HG02623 (cell line): ENCODE data around the gene KIRREL3.
"Not testable (repeated sequence)": the region's sequence is repeated elsewhere in the genome, so short reads cannot be mapped to it uniquely, and the experiment has no call there.

Source experiments
- ATAC-seq: cut with Tn5 transposase; IDR thresholded peaks from one replicate; pipeline ENCODE4 v1.9.1; 2021; ENCODE audit warnings: moderate library complexity; ENCODE audit not compliant: unreplicated experiment

Gene KIRREL3

GRCh38 chr11:126959700-126960099, 40.9 kb downstream of the KIRREL3 start:
- ATAC-seq = no peak

- no peak for ATAC-seq
Observed at GRCh38 chr11:126956635-126957034, 43.9 kb downstream of the KIRREL3 start.

GRCh38 chr11:126952533-126952932, 48.0 kb downstream of the KIRREL3 start:
- not testable (repeated sequence) for ATAC-seq

GRCh38 chr11:126951465-126951864, 49.1 kb downstream of the KIRREL3 start:
- ATAC-seq = no peak

- no peak for ATAC-seq
Observed at GRCh38 chr11:126949066-126949891, 51.3 kb downstream of the KIRREL3 start.

- no peak for ATAC-seq
Observed at GRCh38 chr11:126948563-126948962, 52.0 kb downstream of the KIRREL3 start.

GRCh38 chr11:126945319-126945718, 55.3 kb downstream of the KIRREL3 start:
- ATAC-seq = no peak

- ATAC-seq = no peak
Observed at GRCh38 chr11:126943316-126943715, 57.3 kb downstream of the KIRREL3 start.

GRCh38 chr11:126942146-126942545, 58.4 kb downstream of the KIRREL3 start:
- no peak for ATAC-seq

- no peak for ATAC-seq
Observed at GRCh38 chr11:126939552-126939951, 61.0 kb downstream of the KIRREL3 start.

- ATAC-seq = no peak
Observed at GRCh38 chr11:126938718-126939117, 61.9 kb downstream of the KIRREL3 start.

GRCh38 chr11:126930091-126930841, 70.3 kb downstream of the KIRREL3 start:
- ATAC-seq = no peak

- no peak for ATAC-seq
Observed at GRCh38 chr11:126929179-126930061, 71.2 kb downstream of the KIRREL3 start.

- ATAC-seq = no peak
Observed at GRCh38 chr11:126927623-126928022, 72.9 kb downstream of the KIRREL3 start.

GRCh38 chr11:126926376-126926791, 74.2 kb downstream of the KIRREL3 start:
- no peak for ATAC-seq

- no peak for ATAC-seq
Observed at GRCh38 chr11:126925321-126926093, 75.1 kb downstream of the KIRREL3 start.

- no peak for ATAC-seq
Observed at GRCh38 chr11:126924376-126925040, 76.1 kb downstream of the KIRREL3 start.

- no peak for ATAC-seq
Observed at GRCh38 chr11:126920833-126921232, 79.7 kb downstream of the KIRREL3 start.

- ATAC-seq = peak; percentile 39
Observed at GRCh38 chr11:126919147-126919823, 81.3 kb downstream of the KIRREL3 start.
